GM23248 (cell line): ENCODE measurements around the gene IFNG. TPM values are rescaled to one million over a fixed set of nuclear protein-coding genes. Genes with fewer than 3 reads are reported as not detected.

Source experiments
- DNase-seq: peaks from one replicate; pipeline ENCODE4 v3.0.0-alpha.2; 2015
- H2AFZ ChIP-seq: fragments of 200-600 bp; sonication (generic); 2 replicates; pipeline ENCODE4 v1.6.1; 2016; ENCODE audit warnings: antibody characterized with exemption
- H3F3A ChIP-seq: fragments of 200-600 bp; sonication (generic); 2 replicates; pipeline ENCODE4 v1.6.1; 2016; ENCODE audit warnings: mild to moderate bottlenecking, antibody characterized with exemption, mixed run types; ENCODE audit not compliant: insufficient read depth
- H3K27ac ChIP-seq: fragments of 200-600 bp; sonication (generic); 2 replicates; pipeline ENCODE4 v1.5.1; 2016; ENCODE audit warnings: mild to moderate bottlenecking
- H3K27me3 ChIP-seq: fragments of 200-600 bp; sonication (generic); replicated peaks from 2 replicates; pipeline ENCODE4 v1.6.1; 2016; ENCODE audit warnings: mild to moderate bottlenecking; ENCODE audit not compliant: insufficient read depth
- H3K36me3 ChIP-seq: fragments of 200-600 bp; sonication (generic); 2 replicates; pipeline ENCODE4 v1.6.1; 2016; ENCODE audit warnings: low read depth, mild to moderate bottlenecking
- H3K4me1 ChIP-seq: fragments of 200-600 bp; sonication (generic); 2 replicates; pipeline ENCODE4 v1.6.1; 2016; ENCODE audit warnings: mild to moderate bottlenecking; ENCODE audit not compliant: insufficient read depth
- H3K4me2 ChIP-seq: fragments of 200-600 bp; sonication (generic); one replicate; pipeline ENCODE4 v1.6.1; 2016; ENCODE audit warnings: mild to moderate bottlenecking; ENCODE audit not compliant: unreplicated experiment
- H3K4me3 ChIP-seq: fragments of 200-600 bp; sonication (generic); 2 replicates; pipeline ENCODE4 v1.5.1; 2016; ENCODE audit warnings: mild to moderate bottlenecking
- H3K79me2 ChIP-seq: fragments of 200-600 bp; sonication (generic); 2 replicates; pipeline ENCODE4 v1.6.1; 2016; ENCODE audit warnings: mild to moderate bottlenecking; ENCODE audit not compliant: insufficient read depth
- H3K9ac ChIP-seq: fragments of 200-600 bp; sonication (generic); 2 replicates; pipeline ENCODE4 v1.6.1; 2016; ENCODE audit warnings: mild to moderate bottlenecking
- H3K9me2 ChIP-seq: fragments of 200-600 bp; sonication (generic); 2 replicates; pipeline ENCODE4 v1.6.1; 2016; ENCODE audit warnings: mixed run types, mild to moderate bottlenecking, moderate library complexity; ENCODE audit not compliant: insufficient read depth
- H3K9me3 ChIP-seq: fragments of 200-600 bp; sonication (generic); one replicate; pipeline ENCODE4 v1.6.1; 2017; ENCODE audit warnings: low read depth
- H4K20me1 ChIP-seq: fragments of 200-600 bp; sonication (generic); 2 replicates; pipeline ENCODE4 v1.6.0; 2016; ENCODE audit not compliant: insufficient read depth
- EZH2 ChIP-seq: fragments of 200-600 bp; sonication (generic); IDR thresholded peaks from 2 replicates; pipeline ENCODE4 v1.6.1; 2018; ENCODE audit warnings: antibody characterized with exemption, mild to moderate bottlenecking; ENCODE audit not compliant: insufficient read depth, poor library complexity, severe bottlenecking
- EZH2phosphoT487 ChIP-seq: fragments of 200-600 bp; sonication (generic); IDR thresholded peaks from 2 replicates; pipeline ENCODE4 v1.6.1; 2018; ENCODE audit warnings: antibody characterized with exemption, moderate library complexity, mild to moderate bottlenecking, low read depth; ENCODE audit not compliant: insufficient read depth
- WGBS, 2 experiments: methylation state at CpG; one replicate each; pipeline ENCODE4 v1.1.6; 2015 to 2017; ENCODE audit warnings: low lambda C conversion rate in 2 of 2, low coverage in 1 of 2; ENCODE audit errors: missing lambda C conversion rate in 2 of 2; 5-methylcytosine and 5-hydroxymethylcytosine counted together
- in situ Hi-C: fragments of 300-500 bp; cut with MboI; formaldehyde crosslinking; loops from 2 replicates; pipeline ENCODE4 v1.15.0; 2020
- polyA plus RNA-seq: library from polyadenylated mRNA; unstranded; fragments of >200 nt; fragmentation: Nextera tagmentation; extraction: Ambion mirVana; gene quantifications from 2 replicates; pipeline ENCODE4 v1.2.1, GENCODE V29; 2016
- total RNA-seq: library from RNA; depleted of rRNA; stranded (reverse); fragments of >200 nt; shearing (Covaris generic); gene quantifications from 2 replicates; pipeline ENCODE4 v1.2.3, GENCODE V29; 2014

The IFNG gene
- total and polyA plus RNA-seq, 2 experiments from 2014 or later, result not detected

DNA sequence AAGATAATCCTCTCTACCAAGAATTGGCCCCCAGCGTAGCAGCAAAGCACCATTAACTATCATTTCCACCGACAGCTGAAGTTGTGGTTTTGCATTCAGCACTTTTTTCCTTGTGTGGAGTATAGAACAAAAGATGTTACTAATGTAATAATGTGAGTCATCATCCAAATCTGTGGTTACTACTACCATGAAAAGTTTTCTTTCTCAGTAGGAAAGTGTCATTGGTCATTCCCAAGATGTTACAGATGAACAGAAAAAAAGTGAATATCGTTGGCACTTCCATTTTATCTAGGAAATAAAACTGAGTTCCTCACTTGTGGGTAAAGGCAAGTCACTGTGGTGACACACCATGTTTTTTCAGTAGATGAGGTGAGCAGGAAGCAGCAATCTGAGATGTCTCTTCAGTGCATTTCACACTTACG, 30.3 kb upstream of the IFNG start:
- no peak overlapping the region for H2AFZ ChIP-seq
- H3K27ac ChIP-seq, result no peak overlapping the region
- peaks cover 80% of the 10 kb centered on the region for H3K27me3 ChIP-seq
- H3K79me2 ChIP-seq, result no peaks in the 10 kb centered on the region
- no peak overlapping the region for H3K4me3 ChIP-seq
- 0 out of 2 replicates have a peak, but pooled peaks cover 7% of the 10 kb centered on the region for H3F3A ChIP-seq
- H4K20me1 ChIP-seq, result no peaks in the 10 kb centered on the region
- in situ Hi-C loops, result no loop called here
- no peaks in the 10 kb centered on the region for H3K9me2 ChIP-seq
- no peak overlapping the region for H3K9ac ChIP-seq
- no peak overlapping the region for H3K4me2 ChIP-seq
- peak; percentile 70 for DNase-seq
- TF ChIP-seq EZH2, result no peak
- 0 out of 2 replicates have a peak, but pooled peaks cover 3% of the 10 kb centered on the region for H3K4me1 ChIP-seq
- WGBS, 2 experiments, result 41 to 49% methylated on average over 4 of the region's 4 CpGs
- no peaks in the 10 kb centered on the region for H3K9me3 ChIP-seq
- no peaks in the 10 kb centered on the region for H3K36me3 ChIP-seq

DNA sequence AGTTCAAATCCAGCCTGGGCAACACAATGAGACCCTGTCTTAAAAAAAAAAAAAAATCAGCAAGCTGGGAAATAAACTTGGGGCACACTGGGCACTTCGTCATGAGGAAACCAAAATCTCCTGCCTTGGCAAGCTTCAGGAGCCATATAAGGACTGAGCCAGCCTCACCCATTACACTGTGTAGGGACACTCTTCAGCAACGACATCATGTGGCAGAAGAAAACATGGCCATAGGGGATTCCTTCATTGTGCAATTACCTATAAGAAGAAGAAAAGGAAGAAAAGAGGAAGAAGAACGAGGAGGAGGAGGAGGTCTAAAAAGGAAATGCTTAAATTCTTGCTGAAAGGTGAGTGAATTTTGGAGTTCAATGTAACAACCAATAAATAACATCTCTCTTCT, 26.1 kb upstream of the IFNG start:
- Histone ChIP-seq H3K4me3 (no peak overlapping the region), H3K27me3 (peaks cover 56% of the 10 kb centered on the region), H2AFZ (no peak overlapping the region), H3K4me2 (no peak overlapping the region), H3K9me2 (no peaks in the 10 kb centered on the region), H3K4me1 (0 out of 2 replicates have a peak, but pooled peaks cover 3% of the 10 kb centered on the region), H3K36me3 (no peaks in the 10 kb centered on the region), H3K9ac (no peak overlapping the region), H3K27ac (no peak overlapping the region), H3F3A (0 out of 2 replicates have a peak, but pooled peaks cover 4% of the 10 kb centered on the region), H4K20me1 (no peaks in the 10 kb centered on the region), H3K79me2 (no peaks in the 10 kb centered on the region), H3K9me3 (no peaks in the 10 kb centered on the region)
- TF ChIP-seq EZH2, result no peak
- no peak for TF ChIP-seq EZH2phosphoT487
- 23 to 26% methylated on average over 3 of the region's 3 CpGs for WGBS, 2 experiments
- in situ Hi-C loops, result no loop called here
- DNase-seq, result no peak

DNA sequence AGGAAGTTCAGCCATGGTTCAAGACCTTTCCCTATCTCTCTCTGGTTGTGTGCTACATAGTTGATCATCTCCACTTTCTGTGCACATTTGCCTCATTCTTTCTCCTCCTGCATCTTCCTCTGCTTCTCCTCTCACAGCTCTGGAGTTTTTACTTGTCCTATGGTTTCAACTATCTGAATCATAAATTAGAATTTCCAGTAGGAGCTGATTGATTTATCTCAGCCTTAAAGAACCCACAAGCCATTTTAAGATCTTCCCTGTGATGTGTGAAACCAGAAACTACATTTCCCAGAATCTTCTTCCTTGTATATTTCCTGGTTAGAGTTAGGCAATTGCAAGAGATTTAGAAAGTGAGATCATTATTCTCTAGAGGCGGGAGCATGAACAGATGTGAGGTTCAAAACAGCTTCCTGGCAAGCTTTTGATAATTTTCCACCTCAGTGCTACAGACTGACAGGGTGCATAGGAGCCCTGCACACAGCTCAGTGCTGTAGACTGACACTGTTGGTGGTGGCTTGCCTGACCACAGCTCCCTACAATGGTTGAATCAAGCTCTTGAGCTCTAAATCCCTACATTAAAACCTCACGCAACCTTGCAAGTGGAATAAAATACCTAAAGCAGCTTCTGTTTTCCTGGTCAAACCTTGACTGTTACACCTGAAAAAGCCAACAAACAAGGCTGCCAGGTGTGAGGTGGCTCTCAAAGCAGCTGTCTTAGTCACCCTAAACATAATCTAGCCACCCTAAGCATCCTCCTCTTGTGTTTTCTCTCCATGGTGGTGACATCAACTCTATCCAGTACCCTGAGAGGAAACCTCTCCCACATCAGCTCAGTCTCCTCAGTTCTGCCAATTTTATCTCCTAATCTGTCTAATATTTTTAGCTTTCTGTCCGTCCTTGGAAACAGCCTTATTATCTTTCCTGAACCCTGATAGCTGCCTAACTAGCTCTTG, 21.5 kb upstream of the IFNG start:
- no peak overlapping the region for H3K27ac ChIP-seq
- H3K9ac ChIP-seq, result no peak overlapping the region
- no peak overlapping the region for H2AFZ ChIP-seq
- no peaks in the 10 kb centered on the region for H3K4me1 ChIP-seq
- H3K4me3 ChIP-seq, result no peak overlapping the region
- in situ Hi-C loops, result no loop called here
- H3F3A ChIP-seq, result no peaks in the 10 kb centered on the region
- no peaks in the 10 kb centered on the region for H3K9me3 ChIP-seq
- no peak for TF ChIP-seq EZH2
- no peak for TF ChIP-seq EZH2phosphoT487
- DNase-seq, result no peak
- no peaks in the 10 kb centered on the region for H3K79me2 ChIP-seq
- H4K20me1 ChIP-seq, result no peaks in the 10 kb centered on the region
- whole genome bisulfite sequencing, 2 experiments, result 38% methylated on average over 3 of the region's 3 CpGs
- no peaks in the 10 kb centered on the region for H3K9me2 ChIP-seq
- peaks cover 26% of the 10 kb centered on the region; the same call in 1 of the 2 replicates for H3K27me3 ChIP-seq
- H3K36me3 ChIP-seq, result no peaks in the 10 kb centered on the region
- no peak overlapping the region for H3K4me2 ChIP-seq

DNA sequence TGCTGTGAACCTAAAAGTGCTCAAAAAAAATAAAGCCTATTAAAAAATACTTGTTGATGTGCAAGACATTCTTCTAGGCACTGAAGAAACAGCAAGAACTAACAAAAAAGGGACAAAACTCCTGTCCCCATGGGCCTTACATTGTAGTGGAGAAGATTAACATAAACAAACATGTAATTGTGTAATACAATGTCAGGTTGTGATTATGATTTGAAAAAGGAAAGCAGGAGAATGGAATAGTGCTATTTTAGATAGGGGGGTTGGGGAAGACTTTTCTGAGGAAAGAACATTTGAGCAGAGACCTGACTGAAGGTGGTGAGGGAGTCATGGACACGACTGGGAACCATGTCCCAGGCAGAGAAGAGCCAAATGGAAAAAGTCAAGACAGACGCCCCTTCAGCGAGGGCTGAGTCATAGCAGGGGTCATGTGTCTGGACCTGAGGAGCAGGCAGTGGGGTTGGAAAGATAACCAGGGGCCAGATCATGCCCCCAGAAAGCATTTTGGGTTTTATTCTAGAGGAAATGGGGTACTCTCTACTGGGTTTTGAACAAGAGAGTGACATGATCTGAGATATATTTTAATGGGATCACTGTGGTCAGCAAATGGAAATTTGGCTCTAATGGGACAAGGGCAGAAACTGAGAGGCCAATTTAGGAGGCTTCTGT, 19.4 kb upstream of the IFNG start:
- Histone ChIP-seq H3K79me2 (no peaks in the 10 kb centered on the region), H3F3A (no peaks in the 10 kb centered on the region), H3K4me2 (no peak overlapping the region), H3K9ac (no peak overlapping the region), H2AFZ (no peak overlapping the region), H3K27ac (no peak overlapping the region), H4K20me1 (no peaks in the 10 kb centered on the region), H3K4me1 (no peaks in the 10 kb centered on the region), H3K27me3 (peaks cover 4% of the 10 kb centered on the region; the same call in 1 of the 2 replicates), H3K9me3 (no peaks in the 10 kb centered on the region), H3K4me3 (no peak overlapping the region), H3K36me3 (no peaks in the 10 kb centered on the region), H3K9me2 (no peaks in the 10 kb centered on the region)
- 33% methylated on average over 3 of the region's 3 CpGs for WGBS, 2 experiments
- in situ Hi-C loops, result no loop called here
- no peak for DNase-seq
- TF ChIP-seq EZH2 (no peak), EZH2phosphoT487 (no peak)
